Neural progenitor cell (in vitro differentiated cells): ENCODE data around the gene GNG8. TPM values are rescaled to one million over a fixed set of nuclear protein-coding genes. Genes with fewer than 3 reads are reported as not detected.

Source experiments
- DNase-seq: peaks from one replicate; pipeline ENCODE4 v3.0.0-alpha.2; 2016; ENCODE audit warnings: low spot score
- H2AFZ ChIP-seq: fragments of 200-600 bp; sonication (generic); replicated peaks from 2 replicates; pipeline ENCODE4 v1.6.1; 2016; ENCODE audit warnings: antibody characterized with exemption
- H3F3A ChIP-seq: fragments of 200-600 bp; sonication (generic); 2 replicates; pipeline ENCODE4 v1.6.1; 2016; ENCODE audit warnings: antibody characterized with exemption, low read depth
- H3K27ac ChIP-seq: fragments of 200-600 bp; sonication (generic); 2 replicates; pipeline ENCODE4 v1.5.1; 2016; ENCODE audit warnings: mild to moderate bottlenecking
- H3K27me3 ChIP-seq: fragments of 200-600 bp; sonication (generic); 2 replicates; pipeline ENCODE4 v1.6.1; 2016; ENCODE audit warnings: mild to moderate bottlenecking, moderate library complexity
- H3K36me3 ChIP-seq: fragments of 200-600 bp; sonication (generic); 2 replicates; pipeline ENCODE4 v1.5.1; 2016
- H3K4me1 ChIP-seq: fragments of 200-600 bp; sonication (generic); 2 replicates; pipeline ENCODE4 v1.6.1; 2016; ENCODE audit warnings: mixed run types
- H3K4me2 ChIP-seq: fragments of 200-600 bp; sonication (generic); 2 replicates; pipeline ENCODE4 v1.6.1; 2016
- H3K4me3 ChIP-seq: fragments of 200-600 bp; sonication (generic); 2 replicates; pipeline ENCODE4 v1.5.1; 2016
- H3K79me2 ChIP-seq: fragments of 200-600 bp; sonication (generic); 2 replicates; pipeline ENCODE4 v1.6.1; 2016; ENCODE audit warnings: low read depth
- H3K9ac ChIP-seq: fragments of 200-600 bp; sonication (generic); 2 replicates; pipeline ENCODE4 v1.6.1; 2016
- H3K9me3 ChIP-seq: fragments of 200-600 bp; sonication (generic); 2 replicates; pipeline ENCODE4 v1.5.1; 2016; ENCODE audit warnings: low read depth
- H4K20me1 ChIP-seq: fragments of 200-600 bp; sonication (generic); 2 replicates; pipeline ENCODE4 v1.6.1; 2016; ENCODE audit warnings: low read depth
- H3K27ac Mint-ChIP-seq: 3 replicates; pipeline ENCODE4 v1.8.0; 2021; ENCODE audit warnings: mixed read lengths
- H3K27me3 Mint-ChIP-seq: 2 replicates; pipeline ENCODE4 v1.8.0; 2022; ENCODE audit warnings: low read depth, mild to moderate bottlenecking, inconsistent platforms, moderate library complexity, mixed read lengths; ENCODE audit not compliant: insufficient read depth
- H3K36me3 Mint-ChIP-seq: 3 replicates; pipeline ENCODE4 v1.8.0; 2021; ENCODE audit warnings: mixed read lengths
- H3K4me1 Mint-ChIP-seq: 3 replicates; pipeline ENCODE4 v1.8.0; 2021; ENCODE audit warnings: mixed read lengths
- H3K4me3 Mint-ChIP-seq: 3 replicates; pipeline ENCODE4 v1.8.0; 2021; ENCODE audit warnings: mild to moderate bottlenecking, moderate library complexity, mixed read lengths
- H3K9me3 Mint-ChIP-seq: 3 replicates; pipeline ENCODE4 v1.8.0; 2020; ENCODE audit warnings: mixed read lengths
- EZH2 ChIP-seq: fragments of 200-600 bp; sonication (generic); IDR thresholded peaks from 2 replicates; pipeline ENCODE4 v1.6.1; 2017; ENCODE audit warnings: antibody characterized with exemption, mild to moderate bottlenecking, moderate library complexity
- EZH2phosphoT487 ChIP-seq: fragments of 200-600 bp; sonication (generic); IDR thresholded peaks from 2 replicates; pipeline ENCODE4 v1.6.1; 2017; ENCODE audit warnings: antibody characterized with exemption
- total RNA-seq: library from RNA; depleted of rRNA; stranded (reverse); fragments of >200 nt; gene quantifications from 2 replicates; pipeline ENCODE4 v1.2.3, GENCODE V29; 2015; ENCODE audit warnings: low replicate concordance
- TF ChIP-seq, protein P1 (sequence below): fragments of 200-600 bp; sonication (generic); IDR thresholded peaks from 2 replicates; pipeline ENCODE4 v1.5.1; 2017; ENCODE audit warnings: antibody characterized with exemption, mild to moderate bottlenecking

GNG8 gene
- total RNA-seq, 1 donor from 2014 or later: not detected

GRCh38 chr19:46608178-46608577 is 27.8 kb downstream of the GNG8 start:
- Histone ChIP-seq H3K4me3 (no peak overlapping the region), H3F3A (no peaks in the 10 kb centered on the region), H3K79me2 (peaks cover 35% of the 10 kb centered on the region), H3K4me2 (no peak overlapping the region), H3K27ac (no peak overlapping the region), H3K36me3 (no peaks in the 10 kb centered on the region), H3K27me3 (no peaks in the 10 kb centered on the region), H3K9ac (no peak overlapping the region), H4K20me1 (peaks cover 42% of the 10 kb centered on the region), H3K9me3 (no peaks in the 10 kb centered on the region), H3K4me1 (peaks cover 19% of the 10 kb centered on the region), H2AFZ (no peak overlapping the region)
- Mint-ChIP-seq H3K9me3 (no peaks in the 10 kb centered on the region), H3K27me3 (peaks cover 4% of the 10 kb centered on the region), H3K4me1 (peaks cover 11% of the 10 kb centered on the region), H3K27ac (no peak overlapping the region), H3K36me3 (peaks cover 25% of the 10 kb centered on the region), H3K4me3 (no peak overlapping the region)
- no peak for TF ChIP-seq EZH2phosphoT487
- TF ChIP-seq, protein P1, sequence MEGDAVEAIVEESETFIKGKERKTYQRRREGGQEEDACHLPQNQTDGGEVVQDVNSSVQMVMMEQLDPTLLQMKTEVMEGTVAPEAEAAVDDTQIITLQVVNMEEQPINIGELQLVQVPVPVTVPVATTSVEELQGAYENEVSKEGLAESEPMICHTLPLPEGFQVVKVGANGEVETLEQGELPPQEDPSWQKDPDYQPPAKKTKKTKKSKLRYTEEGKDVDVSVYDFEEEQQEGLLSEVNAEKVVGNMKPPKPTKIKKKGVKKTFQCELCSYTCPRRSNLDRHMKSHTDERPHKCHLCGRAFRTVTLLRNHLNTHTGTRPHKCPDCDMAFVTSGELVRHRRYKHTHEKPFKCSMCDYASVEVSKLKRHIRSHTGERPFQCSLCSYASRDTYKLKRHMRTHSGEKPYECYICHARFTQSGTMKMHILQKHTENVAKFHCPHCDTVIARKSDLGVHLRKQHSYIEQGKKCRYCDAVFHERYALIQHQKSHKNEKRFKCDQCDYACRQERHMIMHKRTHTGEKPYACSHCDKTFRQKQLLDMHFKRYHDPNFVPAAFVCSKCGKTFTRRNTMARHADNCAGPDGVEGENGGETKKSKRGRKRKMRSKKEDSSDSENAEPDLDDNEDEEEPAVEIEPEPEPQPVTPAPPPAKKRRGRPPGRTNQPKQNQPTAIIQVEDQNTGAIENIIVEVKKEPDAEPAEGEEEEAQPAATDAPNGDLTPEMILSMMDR: no peak
- no peak for TF ChIP-seq EZH2
- no peak for DNase-seq

GRCh38 chr19:46607448-46607841 is 28.6 kb downstream of the GNG8 start:
- H3K4me3 ChIP-seq: no peak overlapping the region
- TF ChIP-seq EZH2 (no peak), EZH2phosphoT487 (no peak)
- TF ChIP-seq, protein P1: no peak
- H3K9ac ChIP-seq: no peak overlapping the region
- H3F3A ChIP-seq: no peaks in the 10 kb centered on the region
- Mint-ChIP-seq H3K4me3 (peak overlapping the region; percentile 24), H3K36me3 (peaks cover 25% of the 10 kb centered on the region), H3K9me3 (no peaks in the 10 kb centered on the region), H3K27ac (no peak overlapping the region), H3K27me3 (peaks cover 4% of the 10 kb centered on the region), H3K4me1 (peaks cover 16% of the 10 kb centered on the region)
- H3K79me2 ChIP-seq: peaks cover 42% of the 10 kb centered on the region
- H3K4me1 ChIP-seq: peaks cover 26% of the 10 kb centered on the region
- DNase-seq: no peak
- no peak overlapping the region for H3K27ac ChIP-seq
- H3K9me3 ChIP-seq: no peaks in the 10 kb centered on the region
- H3K36me3 ChIP-seq: no peaks in the 10 kb centered on the region
- no peak overlapping the region for H3K4me2 ChIP-seq
- H3K27me3 ChIP-seq: no peaks in the 10 kb centered on the region
- H2AFZ ChIP-seq: no peak overlapping the region
- H4K20me1 ChIP-seq: peaks cover 50% of the 10 kb centered on the region

- H3K27me3 ChIP-seq: no peaks in the 10 kb centered on the region
- no peak overlapping the region for H3K9ac ChIP-seq
- DNase-seq: no peak
- H3K27ac ChIP-seq: no peak overlapping the region
- no peaks in the 10 kb centered on the region for H3K36me3 ChIP-seq
- H3K4me3 ChIP-seq: no peak overlapping the region
- H3K27me3 Mint-ChIP-seq: peaks cover 4% of the 10 kb centered on the region
- peaks cover 27% of the 10 kb centered on the region for H3K4me1 ChIP-seq
- peaks cover 48% of the 10 kb centered on the region for H3K79me2 ChIP-seq
- no peak overlapping the region for H2AFZ ChIP-seq
- TF ChIP-seq EZH2 (no peak), EZH2phosphoT487 (no peak)
- TF ChIP-seq, protein P1: no peak
- no peak overlapping the region for H3K4me3 Mint-ChIP-seq
- peaks cover 25% of the 10 kb centered on the region for H3K36me3 Mint-ChIP-seq
- H3K27ac Mint-ChIP-seq: no peak overlapping the region
- H4K20me1 ChIP-seq: peaks cover 55% of the 10 kb centered on the region
- H3K9me3 ChIP-seq: no peaks in the 10 kb centered on the region
- no peak overlapping the region for H3K4me2 ChIP-seq
- no peaks in the 10 kb centered on the region for H3K9me3 Mint-ChIP-seq
- peaks cover 18% of the 10 kb centered on the region for H3K4me1 Mint-ChIP-seq
- no peaks in the 10 kb centered on the region for H3F3A ChIP-seq
These were observed 29.1 kb downstream of the GNG8 start for GRCh38 chr19:46606681-46607447.
